GM12878 (cell line): ENCODE results near the gene ETHE1. TPM values are rescaled to one million over a fixed set of nuclear protein-coding genes. Genes with fewer than 3 reads are reported as not detected.

Experiments
- ATAC-seq: fragments of 200-7000 bp; cut with Tn5 transposase; 3 replicates; pipeline ENCODE4 v1.9.1; 2020; ENCODE audit warnings: mild to moderate bottlenecking, moderate library complexity
- BruUV-seq: library from RNA; stranded (reverse); fragments of 400-500 nt; replicated peaks from 2 replicates; lab custom pipeline; 2021; lab: Mats Ljungman, UMichigan
- CTCF ChIA-PET: fragments of 300-600 bp; sonication (Branson Sonifier 250); formaldehyde crosslinking; extraction: SDS; loops from one replicate; lab custom pipeline; 2021; ENCODE audit warnings: inconsistent platforms; lab: Yijun Ruan, JAX
- POLR2A ChIA-PET: fragments of 350-600 bp; formaldehyde crosslinking; extraction: SDS; loops from one replicate; lab custom pipeline; 2021; ENCODE audit warnings: inconsistent platforms; lab: Charles Lee
- RAD21 ChIA-PET: fragments of 300-600 bp; sonication (Branson Sonifier 250); formaldehyde crosslinking; loops from one replicate; lab custom pipeline; 2023; ENCODE audit warnings: antibody characterized with exemption; ENCODE audit not compliant: unreplicated experiment; lab: Charles Lee
- SMC1A ChIA-PET: fragments of 300-600 bp; sonication (Branson Sonifier 250); formaldehyde crosslinking; loops from one replicate; lab custom pipeline; 2023; ENCODE audit not compliant: unreplicated experiment, uncharacterized antibody; lab: Charles Lee
- DNase-seq: peaks from one replicate; pipeline ENCODE4 v3.0.0-alpha.2; 2011; ENCODE audit warnings: low read depth, low spot score
- FAIRE-seq: peaks from 3 replicates; lab custom pipeline; 2011; peaks lifted over from hg19 to GRCh38; lab: Jason Lieb, UNC
- H2AFZ ChIP-seq: 2 replicates; pipeline ENCODE4 v1.6.0; 2011; ENCODE audit warnings: low read depth, low read length, control low read depth; ENCODE audit not compliant: control insufficient read depth
- H3K27ac ChIP-seq: 2 replicates; pipeline ENCODE4 v1.5.1; 2011; ENCODE audit warnings: control low read depth; ENCODE audit not compliant: control insufficient read depth, insufficient read depth
- H3K27me3 ChIP-seq, 2 experiments: replicated peaks in 1 of 2; 2 replicates each; pipeline versions ENCODE4 v1.6.0 to v1.6.1; 2011; ENCODE audit warnings: low read length in 1 of 2; ENCODE audit not compliant: control insufficient read depth in 2 of 2, insufficient read depth in 2 of 2
- H3K36me3 ChIP-seq, 2 experiments: 2 replicates each; pipeline ENCODE4 v1.5.1; 2011; ENCODE audit warnings: low read length in 1 of 2; ENCODE audit not compliant: control insufficient read depth in 2 of 2, insufficient read depth in 2 of 2
- H3K4me1 ChIP-seq: 2 replicates; pipeline ENCODE4 v1.6.1; 2011; ENCODE audit warnings: mild to moderate bottlenecking, low read length, moderate library complexity, mixed read lengths; ENCODE audit not compliant: control insufficient read depth, insufficient read depth
- H3K4me2 ChIP-seq: 2 replicates; pipeline ENCODE4 v1.6.0; 2011; ENCODE audit warnings: control low read depth; ENCODE audit not compliant: control insufficient read depth, insufficient read depth
- H3K4me3 ChIP-seq: fragments of 200-600 bp; sonication (generic); 2 replicates; pipeline ENCODE4 v1.5.1; 2016
- H3K79me2 ChIP-seq: 2 replicates; pipeline ENCODE4 v1.6.0; 2011; ENCODE audit warnings: low read length; ENCODE audit not compliant: control insufficient read depth, insufficient read depth
- H3K9ac ChIP-seq: 2 replicates; pipeline ENCODE4 v1.8.0; 2011; ENCODE audit warnings: low read length, control low read depth, mixed read lengths; ENCODE audit not compliant: control insufficient read depth, insufficient read depth
- H3K9me3 ChIP-seq: replicated peaks from 3 replicates; pipeline ENCODE4 v1.5.1; 2011; ENCODE audit warnings: mild to moderate bottlenecking, low read length; ENCODE audit not compliant: control insufficient read depth, insufficient read depth
- H4K20me1 ChIP-seq: 2 replicates; pipeline ENCODE4 v1.6.0; 2011; ENCODE audit not compliant: control insufficient read depth, insufficient read depth
- BHLHE40 ChIP-seq, 2 experiments: fragments of 450-650 bp in 1 of 2; IDR thresholded peaks; 2 replicates each; pipeline ENCODE4 v1.6.1; 2011 to 2017; ENCODE audit warnings: low read depth in 2 of 2, borderline replicate concordance in 1 of 2, improper control_type of control experiment in 1 of 2, low read length in 1 of 2, mild to moderate bottlenecking in 1 of 2
- DPF2 ChIP-seq: fragments of 450-650 bp; IDR thresholded peaks from 2 replicates; pipeline ENCODE4 v1.6.1; 2017; ENCODE audit warnings: mild to moderate bottlenecking
- EP300 ChIP-seq, 2 experiments: fragments of 150-350 bp in 1 of 2; IDR thresholded peaks; 2 replicates each; pipeline ENCODE4 v1.6.1; 2011 to 2012; ENCODE audit warnings: low read depth in 2 of 2, low read length in 2 of 2, borderline replicate concordance in 1 of 2, improper control_type of control experiment in 1 of 2, inconsistent platforms in 1 of 2; ENCODE audit not compliant: control insufficient read depth in 1 of 2
- LARP7 ChIP-seq: fragments of 450-650 bp; IDR thresholded peaks from 2 replicates; pipeline ENCODE4 v1.6.1; 2017; ENCODE audit warnings: mild to moderate bottlenecking
- MTA3 ChIP-seq: IDR thresholded peaks from 2 replicates; pipeline ENCODE4 v1.6.1; 2012; ENCODE audit warnings: low read length, inconsistent platforms, borderline replicate concordance
- NR2F1 ChIP-seq: fragments of 450-650 bp; conservative IDR thresholded peaks from 2 replicates; pipeline ENCODE4 v1.6.1; 2017; ENCODE audit warnings: mild to moderate bottlenecking
- SKIL ChIP-seq: fragments of 450-650 bp; IDR thresholded peaks from 2 replicates; pipeline ENCODE4 v1.6.1; 2017; ENCODE audit warnings: mild to moderate bottlenecking, low read depth, inconsistent platforms; ENCODE audit not compliant: poor library complexity, severe bottlenecking
- SMAD1 ChIP-seq: fragments of 450-650 bp; IDR thresholded peaks from 2 replicates; pipeline ENCODE4 v1.6.1; 2018; ENCODE audit warnings: mild to moderate bottlenecking, low read depth; ENCODE audit not compliant: partially characterized antibody
- SUPT20H ChIP-seq: IDR thresholded peaks from 2 replicates; pipeline ENCODE4 v1.6.1; 2011; ENCODE audit warnings: low read depth, mild to moderate bottlenecking, low read length, moderate library complexity, borderline replicate concordance; ENCODE audit not compliant: control insufficient read depth
- USF2 ChIP-seq: IDR thresholded peaks from 2 replicates; pipeline ENCODE4 v1.6.1; 2011; ENCODE audit warnings: low read depth, low read length, improper control_type of control experiment, borderline replicate concordance
- ZBTB4 ChIP-seq: fragments of 450-650 bp; formaldehyde crosslinking; IDR thresholded peaks from 2 replicates; pipeline ENCODE4 v1.4.0; 2022; ENCODE audit warnings: mild to moderate bottlenecking, moderate library complexity
- ZNF217 ChIP-seq: fragments of 450-650 bp; IDR thresholded peaks from 2 replicates; pipeline ENCODE4 v1.6.1; 2017; ENCODE audit warnings: antibody characterized with exemption, mild to moderate bottlenecking
- ZSCAN29 ChIP-seq: fragments of 450-650 bp; IDR thresholded peaks from 2 replicates; pipeline ENCODE4 v1.6.1; 2017; ENCODE audit warnings: mild to moderate bottlenecking, moderate library complexity
- WGBS: methylation state at CpG from one replicate; pipeline ENCODE4 v1.1.6; 2016; ENCODE audit warnings: low lambda C conversion rate; ENCODE audit not compliant: insufficient replicate concordance, insufficient coverage; ENCODE audit errors: missing lambda C conversion rate; 5-methylcytosine and 5-hydroxymethylcytosine counted together
- in situ Hi-C: fragments of 300-500 bp; cut with MboI; formaldehyde crosslinking; loops from 9 replicates; pipeline ENCODE4 v1.14.3; 2018; ENCODE audit warnings: mixed read lengths
- intact Hi-C: fragments of 100-400 bp; cut with micrococcal nuclease; formaldehyde crosslinking; loops from one replicate; pipeline ENCODE4 v1.14.2; 2022; ENCODE audit not compliant: unreplicated experiment
- polyA plus RNA-seq, 11 experiments: library from polyadenylated mRNA; depleted of rRNA in 4 of 11; unstranded in 6 of 11; stranded (reverse) in 5 of 11; fragments of >200 nt; fragmentation: Nextera tagmentation in 4 of 11; fragmentation: Illumina TruSeq in 1 of 11; extraction: Ambion mirVana in 4 of 11; extraction: Trizol in 1 of 11; gene quantifications; 1 replicate in 1 of 11; 2 replicates in 10 of 11; pipeline versions ENCODE4 v1.2.1 to v1.2.3, GENCODE V29; 2011 to 2016; ENCODE audit warnings: inconsistent platforms in 2 of 11, missing spikeins in 2 of 11, low read depth in 1 of 11
- total RNA-seq, 4 experiments: library from RNA; depleted of rRNA in 3 of 4; stranded (reverse); fragments of >200 nt in 3 of 4; fragmentation: Illumina TruSeq in 1 of 4; extraction: Trizol in 1 of 4; gene quantifications; 2 replicates each; pipeline versions ENCODE4 v1.2.1 to v1.2.3, GENCODE V29; 2013 to 2021
- TF ChIP-seq, protein P1 (sequence below): IDR thresholded peaks from 2 replicates; pipeline ENCODE4 v1.6.1; 2011; ENCODE audit warnings: low read depth, mild to moderate bottlenecking, low read length, moderate library complexity, borderline replicate concordance; ENCODE audit errors: extremely low read depth
- TF ChIP-seq, protein P2 (sequence below): IDR thresholded peaks from 2 replicates; pipeline ENCODE4 v1.6.1; 2011; ENCODE audit warnings: borderline replicate concordance, low read depth, mild to moderate bottlenecking, moderate library complexity, low read length; ENCODE audit not compliant: insufficient read depth, poor library complexity, severe bottlenecking

Gene ETHE1
- total and polyA plus RNA-seq, 10 of the 15 experiments (the other 5 are each of a cell fraction or from before 2014, with no cell fraction given) = 22.1 to 155 (median 52.7) TPM

DNA sequence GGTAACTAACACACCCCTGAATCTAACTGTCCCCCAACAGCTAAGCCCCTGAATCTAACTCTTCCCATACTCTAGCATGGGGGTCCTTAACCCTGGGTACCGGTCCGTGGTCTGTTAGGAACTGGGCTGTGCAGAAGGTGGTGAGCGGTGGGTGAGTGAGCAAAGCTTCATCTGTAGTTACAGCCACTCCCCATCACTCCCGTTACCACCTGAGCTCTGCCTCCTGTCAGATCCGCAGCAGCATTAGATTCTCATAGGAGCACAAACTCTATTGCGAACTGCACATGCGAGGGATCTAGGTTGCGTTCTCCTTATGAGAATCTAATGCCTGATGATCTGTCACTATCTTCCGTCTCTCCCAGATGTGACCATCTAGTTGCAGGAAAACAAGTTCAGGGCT is 16.3 kb downstream of the ETHE1 start:
- in situ Hi-C loops = no loop called here
- CTCF ChIA-PET = interaction anchor here (1.2 to 2.4 kb wide), 3 partner anchors 8 to 78 kb away, joined by 3 to 20 read pairs (median 8); no protein-coding TSS in a partner anchor
- H3K9me3 ChIP-seq = no peaks in the 10 kb centered on the region
- RAD21 ChIA-PET = interaction anchor here (0.6 kb wide), 1 partner anchor 1196 kb away, joined by 3 read pairs; no protein-coding TSS in a partner anchor
- no peak overlapping the region for H3K4me2 ChIP-seq
- POLR2A ChIA-PET = no interaction called here
- H3K27ac ChIP-seq = no peak overlapping the region
- H3K27me3 ChIP-seq = no peaks in the 10 kb centered on the region
- H3K79me2 ChIP-seq = no peaks in the 10 kb centered on the region
- no peak for ATAC-seq
- H4K20me1 ChIP-seq = no peaks in the 10 kb centered on the region
- no peak overlapping the region for H3K9ac ChIP-seq
- BruUV-seq = no TSS peak
- WGBS = 94% methylated on average over 9 of the region's 9 CpGs
- SMC1A ChIA-PET = no interaction called here
- no peak overlapping the region for H2AFZ ChIP-seq
- peaks cover 0 to 5% of the 10 kb centered on the region in 2 experiments; a peak in 2 of 4 replicates for H3K36me3 ChIP-seq
- TF ChIP-seq EP300 (IDR thresholded peaks at IDR 0.05; ENCODE audit: borderline replicate concordance in 1 of 2, control insufficient read depth in 1 of 2, low read depth in 2 of 2, low read length in 2 of 2) = no peak
- no peak for TF ChIP-seq BHLHE40 (IDR thresholded peaks at IDR 0.05; ENCODE audit: borderline replicate concordance in 1 of 2, low read depth in 2 of 2, low read length in 1 of 2)
- TF ChIP-seq, protein P1, sequence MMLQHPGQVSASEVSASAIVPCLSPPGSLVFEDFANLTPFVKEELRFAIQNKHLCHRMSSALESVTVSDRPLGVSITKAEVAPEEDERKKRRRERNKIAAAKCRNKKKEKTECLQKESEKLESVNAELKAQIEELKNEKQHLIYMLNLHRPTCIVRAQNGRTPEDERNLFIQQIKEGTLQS = no peak
- TF ChIP-seq USF2 = no peak
- no peak for TF ChIP-seq LARP7
- no peak for TF ChIP-seq ZBTB4 (CRISPR knock-in tag)
- no peak for TF ChIP-seq ZSCAN29
- no peak for TF ChIP-seq MTA3
- no peak for TF ChIP-seq SUPT20H
- TF ChIP-seq, protein P2, sequence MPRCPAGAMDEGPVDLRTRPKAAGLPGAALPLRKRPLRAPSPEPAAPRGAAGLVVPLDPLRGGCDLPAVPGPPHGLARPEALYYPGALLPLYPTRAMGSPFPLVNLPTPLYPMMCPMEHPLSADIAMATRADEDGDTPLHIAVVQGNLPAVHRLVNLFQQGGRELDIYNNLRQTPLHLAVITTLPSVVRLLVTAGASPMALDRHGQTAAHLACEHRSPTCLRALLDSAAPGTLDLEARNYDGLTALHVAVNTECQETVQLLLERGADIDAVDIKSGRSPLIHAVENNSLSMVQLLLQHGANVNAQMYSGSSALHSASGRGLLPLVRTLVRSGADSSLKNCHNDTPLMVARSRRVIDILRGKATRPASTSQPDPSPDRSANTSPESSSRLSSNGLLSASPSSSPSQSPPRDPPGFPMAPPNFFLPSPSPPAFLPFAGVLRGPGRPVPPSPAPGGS = no peak
- TF ChIP-seq SKIL = no peak
- no peak for TF ChIP-seq DPF2
- TF ChIP-seq NR2F1 = no peak
- no peak for TF ChIP-seq ZNF217
- TF ChIP-seq SMAD1 = no peak
- TF ChIP-seq, all 136 proteins: peak for 0
- DNase-seq = no peak
- FAIRE-seq = no peak
- Histone ChIP-seq H3K4me3 (no peak overlapping the region), H3K4me1 (no peaks in the 10 kb centered on the region)
- intact Hi-C loops = no loop called here
